Psoas muscle (tissue), 8 donors: Measurements from ENCODE around the gene MBNL2. TPM values are rescaled to one million over a fixed set of nuclear protein-coding genes. Genes with fewer than 3 reads are reported as not detected.
A peak's percentile ranks its signal among the peaks of the same experiment; 100 is the strongest.

Experiments
- ATAC-seq, 4 donors: fragments of 200-7000 bp; cut with Tn5 transposase; one replicate each; pipeline ENCODE4 v1.9.1; 2020; ENCODE audit warnings: moderate library complexity in 3 of 4, mild to moderate bottlenecking in 2 of 4
- DNase-seq, 2 donors: peaks; one replicate each; pipeline ENCODE4 v3.0.0-alpha.2; 2020
- H3K27ac ChIP-seq: fragments of 200-600 bp; one replicate; pipeline ENCODE4 v1.8.0; 2022
- H3K27me3 ChIP-seq, 3 donors: fragments of 200-600 bp in 1 of 3; one replicate each; pipeline versions ENCODE4 v1.6.1 to v1.8.0; 2013 to 2022; ENCODE audit warnings: low read length in 2 of 3, mild to moderate bottlenecking in 2 of 3, moderate library complexity in 1 of 3; ENCODE audit not compliant: insufficient read depth in 3 of 3
- H3K36me3 ChIP-seq, 2 donors: fragments of 200-600 bp in 1 of 2; one replicate each; pipeline versions ENCODE4 v1.6.1 to v1.8.0; 2013 to 2022; ENCODE audit warnings: low read depth in 1 of 2, mild to moderate bottlenecking in 1 of 2, moderate library complexity in 1 of 2; ENCODE audit not compliant: insufficient read depth in 1 of 2
- H3K4me1 ChIP-seq: fragments of 200-600 bp; one replicate; pipeline ENCODE4 v1.8.0; 2022
- H3K4me3 ChIP-seq: fragments of 200-600 bp; one replicate; pipeline ENCODE4 v1.8.0; 2022; ENCODE audit warnings: mild to moderate bottlenecking
- H3K9me3 ChIP-seq: fragments of 200-600 bp; one replicate; pipeline ENCODE4 v1.8.0; 2022
- CTCF ChIP-seq: fragments of 200-600 bp; IDR thresholded peaks from one replicate; pipeline ENCODE4 v1.8.0; 2022; ENCODE audit warnings: antibody characterized with exemption
- WGBS, 3 donors: extraction: QIAGEN DNeasy Blood & Tissue Kit; methylation state at CpG; one replicate each; pipeline versions ENCODE4 v1.1.6 to v1.1.7; 2013; 5-methylcytosine and 5-hydroxymethylcytosine counted together
- intact Hi-C, 2 donors: fragments of 100-400 bp; cut with DNase I; formaldehyde crosslinking; loops; one replicate each; pipeline versions ENCODE4 v1.11.0 to v1.14.2; 2022
- polyA plus RNA-seq, 3 donors: library from polyadenylated mRNA; stranded (reverse); fragments of 200-250 nt; gene quantifications; one replicate each; pipeline ENCODE4 v1.2.3, GENCODE V29; 2013
- total RNA-seq, 4 donors: library from RNA; stranded (reverse); fragmentation: NEBNext Ultra II Directional in 2 of 4; extraction: Animal tissue kit (Norgen Biotek cat#: 25700) in 2 of 4; gene quantifications; one replicate each; pipeline versions ENCODE4 v1.2.1 to v1.2.4, GENCODE V29; 2021 to 2023
- donor health status: healthy with polysubstance abuse.
- donor health status: DM: no; HTN: no; CAD: no; lungs with moderate emphysema.
- donor health status: Bipolar disorder and iron deficiency.
- donor health status: healthy.
- donor health status: DM: yes; HTN: yes; CAD: no.
- donor health status: DM: no; HTN: no; CAD: no.
- donor health status: DM: no; HTN: no; CAD: no.
- donor health status: DM: yes; HTN: yes; CAD: no.

Gene MBNL2
- total and polyA plus RNA-seq, 7 donors: 13.3 to 93.1 (median 61.9) TPM

GRCh38 chr13:97429681-97430081 lies 207.5 kb downstream of the MBNL2 start:
- WGBS, 3 donors: 26 to 31% (median 29%) methylated on average over 6 of the region's 6 CpGs
- ATAC-seq (peak in 1 of 4 donors; percentile 10), DNase-seq (no peak)
- peak overlapping the region; percentile 97 for H3K27ac ChIP-seq
- no peaks in the 10 kb centered on the region for H3K36me3 ChIP-seq
- H3K9me3 ChIP-seq: no peaks in the 10 kb centered on the region
- intact Hi-C loops: loop anchor here in 1 of 2 donors (10.0 kb wide), 3 partner anchors 195 to 315 kb away; partner anchors contain the start of gene MBNL2
- H3K4me1 ChIP-seq: peaks cover 26% of the 10 kb centered on the region
- H3K4me3 ChIP-seq: peak overlapping the region; percentile 55
- H3K27me3 ChIP-seq: no peaks in the 10 kb centered on the region
- TF ChIP-seq CTCF: no peak

- Histone ChIP-seq H3K27ac (peak overlapping the region; percentile 97), H3K36me3 (no peaks in the 10 kb centered on the region), H3K27me3 (no peaks in the 10 kb centered on the region), H3K4me1 (peaks cover 26% of the 10 kb centered on the region), H3K9me3 (no peaks in the 10 kb centered on the region), H3K4me3 (peak overlapping the region; percentile 55)
- TF ChIP-seq CTCF: no peak
- 32 to 40% (median 36%) methylated on average over 4 of the region's 4 CpGs for WGBS, 3 donors
- DNase-seq (no peak), ATAC-seq (no peak)
- intact Hi-C loops: loop anchor here in 1 of 2 donors (10.0 kb wide), 2 partner anchors 195 to 205 kb away; partner anchors contain the start of gene MBNL2
Measured at GRCh38 chr13:97430296-97430695, 208.2 kb downstream of the MBNL2 start.

GRCh38 chr13:97431171-97431764 lies 209.1 kb downstream of the MBNL2 start:
- ATAC-seq (no peak), DNase-seq (no peak)
- Histone ChIP-seq H3K9me3 (no peaks in the 10 kb centered on the region), H3K27ac (peak overlapping the region; percentile 97), H3K4me3 (no peak overlapping the region), H3K27me3 (no peaks in the 10 kb centered on the region), H3K36me3 (no peaks in the 10 kb centered on the region), H3K4me1 (peaks cover 33% of the 10 kb centered on the region)
- no peak for TF ChIP-seq CTCF
- intact Hi-C loops: loop anchor here in 1 of 2 donors (10.0 kb wide), 2 partner anchors 194 to 206 kb away; partner anchors contain the start of gene MBNL2
- WGBS, 3 donors: 82 to 86% (median 82%) methylated on average over 4 of the region's 4 CpGs

- Histone ChIP-seq H3K27ac (peak overlapping the region; percentile 97), H3K36me3 (no peaks in the 10 kb centered on the region), H3K4me3 (peak overlapping the region; percentile 82), H3K27me3 (no peaks in the 10 kb centered on the region), H3K9me3 (no peaks in the 10 kb centered on the region), H3K4me1 (peaks cover 39% of the 10 kb centered on the region)
- ATAC-seq (peak in 1 of 4 donors; percentile 0), DNase-seq (no peak)
- TF ChIP-seq CTCF: no peak
- WGBS, 3 donors: 4 to 8% (median 4%) methylated on average over 19 of the region's 19 CpGs
- intact Hi-C loops: loop anchor here in 1 of 2 donors (10.0 kb wide), 2 partner anchors 192 to 208 kb away; partner anchors contain the start of gene MBNL2
Measured at GRCh38 chr13:97432232-97432916, 210.2 kb downstream of the MBNL2 start.
